Activated T-cell treated with anti-CD3 and anti-CD28 coated beads, Interleukin-2, amount 50 U/mL, for 1 hour (primary cell): Measurements from ENCODE around the gene DGKB.
"Not testable (repeated sequence)": the region's sequence is repeated elsewhere in the genome, so short reads cannot be mapped to it uniquely, and the experiment has no call there.

Source experiments
- DNase-seq: peaks from one replicate; pipeline ENCODE4 v3.0.0-alpha.2; 2020

The DGKB gene

GRCh38 chr7:14551310-14551709, 351.2 kb downstream of the DGKB start:
- no peak for DNase-seq

- no peak for DNase-seq
Observed at GRCh38 chr7:14542624-14543023, 359.9 kb downstream of the DGKB start.

- no peak for DNase-seq
Observed at GRCh38 chr7:14521183-14521582, 381.4 kb downstream of the DGKB start.

GRCh38 chr7:14510268-14510667, 392.3 kb downstream of the DGKB start:
- no peak for DNase-seq

GRCh38 chr7:14507617-14508016, 394.9 kb downstream of the DGKB start:
- no peak for DNase-seq

- DNase-seq: no peak
Observed at GRCh38 chr7:14505906-14506305, 396.6 kb downstream of the DGKB start.

GRCh38 chr7:14504134-14504533, 398.4 kb downstream of the DGKB start:
- no peak for DNase-seq

- no peak for DNase-seq
Observed at GRCh38 chr7:14503623-14504022, 398.9 kb downstream of the DGKB start.

- DNase-seq: no peak
Observed at GRCh38 chr7:14501436-14501835, 401.1 kb downstream of the DGKB start.

- DNase-seq: no peak
Observed at GRCh38 chr7:14497390-14497789, 405.2 kb downstream of the DGKB start.

- no peak for DNase-seq
Observed at GRCh38 chr7:14495633-14496032, 406.9 kb downstream of the DGKB start.

GRCh38 chr7:14487701-14488395, 414.7 kb downstream of the DGKB start:
- no peak for DNase-seq

GRCh38 chr7:14483663-14484062, 418.9 kb downstream of the DGKB start:
- no peak for DNase-seq

- DNase-seq: no peak
Observed at GRCh38 chr7:14480281-14480680, 422.3 kb downstream of the DGKB start.

GRCh38 chr7:14478834-14479510, 423.6 kb downstream of the DGKB start:
- DNase-seq: no peak

GRCh38 chr7:14461716-14462115, 440.8 kb downstream of the DGKB start:
- DNase-seq: not testable (repeated sequence)

- not testable (repeated sequence) for DNase-seq
Observed at GRCh38 chr7:14458846-14459245, 443.7 kb downstream of the DGKB start.

- peak; percentile 20 for DNase-seq
Observed at GRCh38 chr7:14457568-14458453, 444.7 kb downstream of the DGKB start.

- DNase-seq: no peak
Observed at GRCh38 chr7:14449291-14449690, 453.3 kb downstream of the DGKB start.

GRCh38 chr7:14446829-14447228, 455.7 kb downstream of the DGKB start:
- no peak for DNase-seq

- no peak for DNase-seq
Observed at GRCh38 chr7:14446219-14446618, 456.3 kb downstream of the DGKB start.

- no peak for DNase-seq
Observed at GRCh38 chr7:14438366-14438765, 464.2 kb downstream of the DGKB start.

GRCh38 chr7:14436878-14437277, 465.7 kb downstream of the DGKB start:
- DNase-seq: no peak

- no peak for DNase-seq
Observed at GRCh38 chr7:14432924-14433323, 469.6 kb downstream of the DGKB start.
